ENCODE results near the gene SERPINA6.
"Not testable (repeated sequence)": the region's sequence is repeated elsewhere in the genome, so short reads cannot be mapped to it uniquely, and the experiment has no call there.

Gene SERPINA6

DNA sequence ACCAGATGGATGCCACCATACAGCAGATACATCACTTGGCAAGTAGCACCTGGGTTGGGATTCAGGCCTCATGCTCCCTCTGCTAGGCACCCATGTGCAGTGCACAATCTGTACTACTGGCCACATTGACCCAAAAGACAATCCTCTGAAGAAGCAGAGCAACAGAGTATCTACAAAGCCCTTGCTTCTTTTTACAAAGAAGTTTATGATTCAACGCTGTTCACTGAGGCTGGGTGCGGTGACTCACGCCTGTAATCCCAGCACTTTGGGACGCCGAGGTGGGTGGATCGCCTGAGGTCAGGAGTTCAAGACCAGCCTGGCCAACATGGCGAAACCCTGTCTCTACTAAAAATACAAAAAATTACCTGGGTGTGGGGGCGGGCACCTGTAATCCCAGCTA, 31.1 kb upstream of the SERPINA6 start:
- DNase-seq, result not testable (repeated sequence)

DNA sequence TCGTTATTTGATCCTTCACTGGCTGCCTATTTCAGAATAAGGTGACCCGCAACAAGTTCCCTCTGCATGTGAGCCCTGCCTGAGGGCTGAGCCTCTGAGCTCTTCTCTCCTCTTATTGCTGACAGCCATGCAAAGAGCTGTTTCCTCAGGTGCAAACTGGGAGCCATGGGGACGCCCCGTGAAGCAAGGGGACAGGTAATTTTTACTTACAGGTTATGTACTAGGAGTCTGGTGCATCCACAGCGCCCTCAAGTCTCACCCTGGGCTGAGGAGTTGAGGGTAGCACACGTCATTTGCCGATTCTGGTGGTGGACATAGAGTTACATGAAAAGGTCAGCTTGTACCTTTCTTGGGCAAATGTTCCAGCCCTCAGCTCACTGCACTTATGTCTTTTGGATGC, 26.1 kb upstream of the SERPINA6 start:
- DNase-seq, result no peak

DNA sequence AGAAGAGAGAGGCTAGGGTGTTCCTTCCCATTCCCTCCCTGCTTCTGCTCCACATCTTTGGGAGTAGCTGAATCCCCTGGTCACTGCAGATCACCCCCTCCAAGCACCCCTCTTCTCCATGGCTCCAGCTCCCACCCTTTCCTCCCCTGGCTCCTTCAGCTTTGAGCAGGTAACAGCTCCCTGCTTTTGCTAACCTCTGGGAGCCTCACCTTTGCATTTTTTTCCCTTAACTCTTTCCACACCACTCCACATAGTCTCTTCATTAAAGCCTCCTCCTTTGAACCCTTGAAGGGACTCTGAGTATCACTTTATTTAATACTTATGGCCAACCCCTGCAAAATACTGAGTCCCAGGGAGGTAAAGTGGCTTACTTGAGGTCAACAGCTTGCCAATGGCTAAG, 25.7 kb upstream of the SERPINA6 start:
- no peak for DNase-seq

DNA sequence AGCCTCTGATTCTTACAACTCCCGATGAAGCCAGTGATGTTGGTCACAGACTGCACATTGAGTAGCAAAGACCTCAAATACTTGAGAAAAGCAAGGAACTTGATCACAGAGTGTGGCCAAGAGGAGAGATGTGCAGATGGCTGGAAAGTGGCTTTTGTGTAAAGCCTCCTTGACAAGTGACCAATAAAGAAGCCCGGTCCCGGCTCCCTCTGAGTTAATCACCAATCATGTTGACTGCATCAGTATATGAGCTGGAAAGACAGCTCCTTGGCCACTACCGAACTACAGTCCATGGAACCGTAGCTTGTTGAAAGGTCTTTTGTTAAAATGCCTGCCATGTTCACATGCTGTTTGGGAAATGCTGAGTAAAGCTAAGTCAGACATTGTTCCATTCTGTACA, 23.7 kb upstream of the SERPINA6 start:
- DNase-seq, result no peak

DNA sequence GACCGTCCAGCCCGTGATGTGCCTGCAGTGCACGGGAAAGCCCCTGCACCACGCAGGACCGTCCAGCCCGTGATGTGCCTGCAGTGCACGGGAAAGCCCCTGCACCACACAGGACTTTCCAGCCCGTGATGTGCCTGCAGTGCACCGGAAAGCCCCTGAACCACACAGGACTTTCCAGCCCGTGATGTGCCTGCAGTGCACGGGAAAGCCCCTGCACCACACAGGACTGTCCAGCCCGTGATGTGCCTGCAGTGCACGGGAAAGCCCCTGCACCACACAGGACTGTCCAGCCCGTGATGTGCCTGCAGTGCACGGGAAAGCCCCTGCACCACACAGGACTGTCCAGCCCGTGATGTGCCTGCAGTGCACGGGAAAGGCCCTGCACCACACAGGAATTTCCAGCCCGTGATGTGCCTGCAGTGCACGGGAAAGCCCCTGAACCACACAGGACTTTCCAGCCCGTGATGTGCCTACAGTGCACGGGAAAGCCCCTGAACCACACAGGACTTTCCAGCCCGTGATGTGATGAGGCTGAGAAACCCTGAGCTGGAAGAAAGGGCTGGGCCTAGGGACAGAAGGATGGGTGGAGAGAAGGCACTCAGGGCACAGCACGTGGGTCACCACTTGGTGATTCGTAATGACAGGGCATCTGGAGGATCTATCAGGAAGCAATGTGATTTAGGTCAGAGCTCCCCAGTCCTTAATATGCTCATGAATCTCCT, 23.1 kb upstream of the SERPINA6 start:
- peak; percentile 36 to 43 for DNase-seq

DNA sequence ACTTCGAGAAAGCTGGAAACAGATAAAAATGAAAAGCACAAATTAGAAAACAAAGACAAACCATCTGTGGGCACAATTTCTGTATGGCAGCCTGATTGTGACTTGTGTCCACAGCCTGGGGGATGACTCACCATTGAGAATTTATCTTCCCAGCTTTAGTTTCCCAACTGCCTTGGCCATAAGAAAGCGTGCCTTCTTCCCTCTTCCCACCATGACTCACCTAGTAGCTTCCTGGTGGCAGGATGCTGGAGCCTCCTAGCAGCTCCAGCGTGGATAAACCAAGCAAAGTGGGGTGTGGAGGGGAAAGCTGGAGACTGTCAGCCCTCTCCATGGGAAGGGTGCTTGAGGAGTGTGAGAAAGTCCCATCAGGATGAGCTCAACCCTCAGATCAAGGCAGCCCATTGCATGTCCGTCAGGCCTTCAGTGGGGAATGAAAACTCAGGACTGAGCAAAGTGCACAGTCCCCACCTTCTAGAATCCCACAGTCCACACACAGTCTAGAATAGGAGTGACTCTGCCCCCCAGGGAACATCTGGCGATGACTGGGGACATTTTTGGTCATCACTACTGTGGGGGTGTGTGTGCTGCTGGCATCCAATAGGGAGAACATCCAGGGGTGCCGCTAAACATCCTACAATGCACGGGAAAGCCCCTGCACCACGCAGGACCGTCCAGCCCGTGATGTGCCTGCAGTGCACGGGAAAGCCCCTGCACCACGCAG, 22.4 kb upstream of the SERPINA6 start:
- no peak for DNase-seq

DNA sequence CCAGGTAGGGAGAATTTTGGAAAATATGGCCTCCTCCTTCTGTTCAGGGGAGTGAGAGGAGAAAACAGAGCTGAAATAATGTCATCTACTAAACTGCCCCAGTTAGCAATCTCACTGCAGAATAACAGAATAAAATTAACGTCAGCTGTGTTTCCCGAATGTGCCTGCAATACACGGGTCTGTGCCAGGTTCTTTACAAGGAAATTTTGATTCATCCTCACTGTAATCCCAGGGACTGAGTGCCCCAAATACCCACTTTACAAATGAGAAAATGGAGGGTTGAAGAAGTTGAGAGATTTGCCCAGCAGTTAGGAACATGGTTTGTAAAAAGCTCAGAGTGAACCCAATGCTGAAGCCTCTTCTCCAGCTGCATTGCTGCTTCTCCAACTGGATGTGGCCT, 21.3 kb upstream of the SERPINA6 start:
- DNase-seq, result no peak

DNA sequence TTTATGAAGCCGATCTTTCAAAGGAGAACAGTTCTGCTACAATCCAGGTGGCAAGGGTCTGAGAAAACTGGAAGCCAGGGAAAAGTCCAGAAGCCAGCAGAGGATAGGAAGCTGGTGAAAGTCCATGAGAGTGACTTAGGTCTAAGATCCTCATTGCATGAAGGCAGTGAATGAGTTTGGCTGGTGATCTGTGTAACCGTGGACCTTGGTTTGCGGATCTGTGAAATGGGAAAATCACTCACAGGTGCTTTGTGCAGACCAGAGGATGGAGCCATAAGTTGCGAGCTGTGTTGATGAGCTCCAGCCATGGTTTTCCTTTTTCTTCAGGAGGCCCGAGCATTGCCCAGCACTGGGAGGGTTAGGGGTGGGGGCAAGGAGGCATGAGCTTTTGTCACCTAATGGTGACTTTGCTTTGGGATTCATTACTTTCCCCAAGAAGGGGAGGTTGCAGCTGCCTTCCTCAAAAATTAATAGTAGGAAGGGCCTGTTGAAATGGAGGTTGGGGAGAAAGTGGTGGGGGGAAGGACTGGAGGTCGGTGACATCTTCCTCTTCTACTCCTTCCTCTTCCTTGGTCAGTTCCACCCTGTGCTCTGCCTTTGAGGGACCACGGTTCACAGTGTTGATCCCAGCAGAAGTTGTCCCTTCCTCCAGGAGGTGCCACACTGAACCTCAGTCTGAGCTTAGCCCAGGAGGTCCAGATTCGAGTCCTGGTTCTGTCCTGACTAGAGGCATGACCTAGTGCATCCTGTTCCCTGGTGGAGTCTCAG, 20.3 kb upstream of the SERPINA6 start:
- no peak for DNase-seq

DNA sequence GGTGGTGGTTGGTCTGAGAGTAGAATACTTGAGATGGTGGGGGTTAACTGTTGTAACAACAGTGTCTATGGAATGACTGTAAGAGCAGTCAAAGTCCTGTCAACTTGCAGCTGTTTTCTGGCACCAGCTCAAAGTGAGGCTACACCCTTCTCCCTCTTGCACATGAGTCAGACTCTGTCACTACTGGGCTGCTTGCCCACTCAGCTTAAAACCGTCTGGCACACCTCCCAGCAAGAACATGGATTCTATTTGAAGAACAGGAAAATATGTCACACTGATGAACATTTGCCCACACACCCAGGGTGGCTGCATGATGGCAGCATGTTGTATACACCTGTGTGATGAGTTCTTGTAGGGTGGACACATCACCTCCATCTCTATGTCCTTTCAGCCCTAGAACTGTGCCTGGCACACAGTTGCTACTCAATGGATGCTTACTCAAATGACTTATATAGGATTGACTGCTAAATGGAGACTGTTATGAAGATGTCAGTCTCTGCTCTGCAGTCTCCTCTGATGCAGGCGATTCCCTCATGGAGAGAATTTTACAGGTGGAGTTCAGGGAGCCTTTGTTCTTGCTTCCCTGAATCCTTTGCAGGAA, 19.3 kb upstream of the SERPINA6 start:
- DNase-seq, result no peak

DNA sequence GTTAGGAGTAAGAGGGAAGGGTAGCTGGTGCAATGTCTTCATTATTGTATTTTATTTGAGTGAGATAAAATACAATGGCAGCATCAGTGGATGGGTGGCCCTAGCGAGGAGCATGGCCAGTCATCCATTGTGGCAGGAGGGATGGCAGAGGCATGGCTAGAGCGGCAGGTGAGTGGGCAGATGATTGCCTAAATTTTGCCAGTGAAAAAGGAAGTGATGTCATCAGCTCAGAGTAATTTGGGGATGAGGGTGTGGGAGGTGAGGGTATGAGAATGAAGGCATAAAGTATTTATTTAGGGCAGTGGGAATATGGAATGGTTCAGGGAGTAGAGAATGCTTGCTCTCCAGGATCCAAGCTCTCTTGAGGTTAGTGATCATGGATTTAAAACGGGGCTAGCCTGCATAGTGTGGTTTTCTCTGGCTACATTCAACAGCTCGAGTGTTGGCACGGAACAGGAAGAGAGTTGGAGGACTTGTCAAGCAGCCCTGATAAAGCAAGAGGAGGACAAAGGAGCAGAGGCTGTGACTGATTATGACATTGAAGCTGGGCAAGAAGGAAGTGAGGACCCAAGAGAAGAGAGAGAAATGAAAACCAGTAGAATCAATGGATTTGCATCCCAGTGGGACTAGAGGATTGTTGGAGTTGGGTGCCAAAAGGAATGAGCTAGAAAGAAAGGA, 18.7 kb upstream of the SERPINA6 start:
- DNase-seq, result no peak

DNA sequence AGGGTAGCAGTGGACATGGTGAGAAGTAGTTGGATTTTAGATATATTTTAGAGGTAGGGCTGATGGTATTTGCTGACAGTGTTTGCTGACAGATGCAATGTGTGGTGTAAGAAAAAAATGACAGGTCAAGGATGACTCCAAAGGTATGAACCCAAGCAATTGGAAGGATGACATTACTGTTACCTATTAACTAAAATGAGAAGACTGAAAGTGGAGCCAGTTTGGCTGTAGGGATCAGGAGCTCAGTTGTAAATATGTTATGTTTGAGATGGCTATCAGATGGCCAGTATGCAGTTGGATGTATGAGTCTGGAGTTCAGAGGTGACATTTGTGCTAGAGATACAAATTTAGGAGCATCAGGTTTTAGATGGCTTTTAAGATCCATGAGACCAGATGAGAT, 17.4 kb upstream of the SERPINA6 start:
- DNase-seq, result no peak

DNA sequence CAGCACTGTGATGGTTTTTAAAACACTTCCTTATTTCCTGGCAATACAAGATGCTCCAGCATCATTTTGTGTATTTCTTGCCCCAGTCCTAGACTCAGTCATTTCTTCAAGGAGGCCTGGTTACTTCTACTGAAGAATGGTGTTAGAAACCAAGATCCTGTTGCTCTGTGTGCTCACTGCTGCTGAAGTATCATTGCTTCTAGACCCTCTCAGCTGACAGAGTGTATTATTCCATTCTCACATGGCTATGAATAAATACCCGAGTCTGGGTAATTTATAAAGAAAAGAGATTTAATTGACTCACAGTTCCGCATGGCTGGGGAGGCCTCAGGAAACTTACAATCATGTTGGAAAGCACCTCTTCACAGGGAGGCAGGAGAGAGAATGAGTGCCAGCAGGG, 14.9 kb upstream of the SERPINA6 start:
- no peak for DNase-seq

DNA sequence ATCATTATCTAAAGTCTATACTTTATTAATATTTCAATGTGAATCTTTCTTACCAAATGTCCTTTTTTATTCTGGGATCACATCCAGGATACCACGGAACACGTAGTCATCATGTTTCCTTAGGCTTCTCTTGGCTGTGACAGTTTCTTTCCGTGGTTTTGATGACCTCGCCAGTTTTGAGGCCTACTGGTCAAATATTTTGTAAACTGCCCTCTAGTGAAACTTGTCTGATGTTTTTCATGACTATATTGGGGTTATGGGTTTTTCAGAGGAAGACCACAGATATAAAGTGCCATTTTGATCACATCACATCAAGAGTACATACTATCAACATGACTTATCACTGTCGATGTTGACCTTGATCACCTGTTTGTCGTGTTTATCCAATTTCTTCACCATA, 14.1 kb upstream of the SERPINA6 start:
- DNase-seq, result no peak

DNA sequence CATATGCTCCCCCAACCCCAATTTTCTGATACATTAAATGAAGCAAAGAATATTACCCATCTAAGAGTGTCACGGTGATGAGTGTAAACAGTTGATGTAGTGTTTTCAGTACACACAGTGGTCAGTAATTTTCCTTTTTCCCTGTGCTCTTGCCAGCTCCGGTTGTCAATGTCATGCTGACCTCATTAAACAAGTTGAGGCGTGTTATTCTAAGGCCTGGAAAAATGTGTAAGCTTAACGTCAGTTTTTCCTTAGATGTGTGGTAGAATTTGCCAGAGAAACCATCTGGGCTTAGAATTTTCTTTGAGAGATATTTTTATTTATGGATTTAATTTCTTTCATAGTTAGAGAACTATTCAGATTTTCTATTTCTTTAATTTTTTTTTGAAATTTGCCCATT, 11.7 kb upstream of the SERPINA6 start:
- no peak for DNase-seq

DNA sequence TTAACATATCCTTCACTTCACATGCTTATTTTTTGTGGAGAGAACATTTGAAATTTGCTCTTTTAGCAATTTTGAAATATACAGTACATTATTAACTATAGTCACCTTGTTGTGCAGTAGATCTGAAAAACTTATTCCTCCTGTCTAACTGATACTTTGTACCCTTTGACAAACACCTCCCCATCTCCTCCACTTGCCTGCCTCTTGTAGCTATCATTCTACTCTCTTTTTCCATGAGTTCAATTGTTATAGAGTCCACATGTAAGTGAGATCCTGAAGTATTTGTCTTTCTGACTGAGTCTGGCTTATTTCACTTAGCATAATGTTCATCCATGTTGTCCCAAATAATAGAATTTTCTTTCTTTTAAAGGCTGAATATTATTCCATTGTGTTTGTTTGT, 9.5 kb upstream of the SERPINA6 start:
- no peak for DNase-seq

DNA sequence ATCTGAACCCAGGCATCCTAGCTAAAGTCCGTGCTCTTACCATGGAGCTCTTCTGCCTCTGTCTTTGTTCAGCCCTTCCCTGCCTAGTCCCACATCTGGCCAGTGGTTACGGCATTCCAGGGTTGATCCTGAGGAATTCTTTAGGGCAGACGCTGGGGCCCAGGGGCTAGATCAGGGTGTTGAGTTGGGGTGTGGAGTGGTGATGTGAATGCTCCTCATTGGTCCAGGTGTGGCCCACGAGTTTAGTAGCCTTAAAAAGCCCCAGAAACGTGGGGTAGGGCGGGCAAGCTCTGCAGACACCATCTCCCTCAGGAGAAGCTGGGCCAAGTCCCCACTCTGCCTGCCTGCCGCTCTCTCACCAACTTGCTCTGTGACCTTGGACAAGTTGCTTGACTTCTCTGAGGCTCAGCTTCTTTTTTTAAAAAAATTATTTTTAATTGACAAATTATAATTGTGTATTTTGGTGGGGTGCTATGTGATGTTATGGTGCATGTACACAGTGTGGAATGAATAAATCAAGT, 9.0 kb upstream of the SERPINA6 start:
- no peak for DNase-seq

DNA sequence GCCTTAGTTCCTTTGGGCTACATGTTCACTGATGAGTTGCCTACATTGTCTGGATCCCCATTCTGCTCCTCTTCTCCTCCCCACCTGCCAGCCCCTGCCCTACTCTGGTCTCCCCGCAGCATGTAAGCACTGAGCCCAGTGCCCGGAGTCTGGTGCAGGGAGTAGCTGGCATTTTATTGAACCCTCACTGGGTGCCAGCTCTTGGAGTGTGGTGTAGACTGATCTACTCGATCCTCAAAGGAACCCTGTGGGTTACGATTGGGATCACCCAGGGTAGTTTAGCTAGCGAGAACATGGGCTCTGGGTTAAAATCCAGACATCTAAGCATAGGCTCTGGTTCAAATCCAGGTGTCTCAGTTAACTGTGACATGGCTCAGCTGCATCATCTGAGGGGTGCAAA, 8.3 kb upstream of the SERPINA6 start:
- no peak for DNase-seq

DNA sequence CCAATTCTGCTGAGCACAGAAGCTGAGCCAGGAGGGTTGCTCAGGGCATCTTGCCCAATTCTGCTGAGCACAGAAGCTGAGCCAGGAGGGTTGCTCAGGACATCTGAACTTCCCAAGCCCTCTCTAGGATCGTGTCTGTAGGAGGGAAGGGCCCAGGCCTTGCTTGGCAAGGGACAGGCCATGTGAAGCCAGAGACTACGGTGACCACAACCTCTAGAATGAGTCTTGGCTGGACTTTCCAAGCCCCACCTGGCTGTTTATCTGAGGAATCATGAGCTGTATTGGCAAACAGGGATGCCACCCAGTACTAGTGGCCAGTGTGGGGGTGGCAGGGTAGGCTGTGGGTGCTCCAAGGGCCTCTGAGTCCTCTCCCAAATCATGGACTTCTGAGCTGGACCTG, 7.7 kb upstream of the SERPINA6 start:
- no peak for DNase-seq

DNA sequence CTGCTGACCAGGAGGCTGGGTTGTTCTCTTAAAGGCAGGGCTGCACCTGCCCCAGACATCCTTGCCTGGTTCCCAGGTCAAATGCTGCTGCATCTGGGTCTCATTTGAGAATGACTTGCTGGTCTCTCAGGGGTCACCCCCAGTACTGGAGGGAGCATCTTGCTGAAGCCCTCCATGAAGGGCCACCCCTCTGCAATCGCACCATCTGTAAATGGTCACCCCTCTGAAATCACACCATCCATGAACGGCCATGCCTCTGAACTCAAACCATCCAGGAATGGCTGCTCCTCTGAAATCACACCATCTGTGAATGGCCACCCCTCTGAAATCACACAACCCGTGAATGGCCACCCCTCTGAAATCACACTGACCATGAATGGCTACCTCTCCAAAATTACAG, 7.3 kb upstream of the SERPINA6 start:
- DNase-seq, result no peak

DNA sequence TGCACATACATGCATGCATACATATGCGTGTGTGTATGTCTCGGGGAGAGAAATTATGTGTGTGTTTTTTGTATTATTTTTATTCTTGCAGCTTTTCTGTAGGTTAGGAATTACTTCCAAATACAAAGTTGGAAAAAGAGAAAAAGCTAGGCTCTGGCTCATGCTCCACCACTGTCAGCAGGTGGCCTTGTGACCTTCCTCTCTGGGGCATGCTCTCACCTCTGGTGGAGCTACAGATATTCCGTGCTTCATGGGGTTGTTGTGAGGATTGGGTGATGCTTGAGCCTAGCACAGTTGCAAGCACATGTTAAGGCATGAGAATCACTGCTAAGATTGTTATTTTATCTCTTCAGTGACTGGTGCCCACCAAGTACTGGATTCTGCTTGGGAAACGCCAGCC, 6.7 kb upstream of the SERPINA6 start:
- DNase-seq, result no peak

DNA sequence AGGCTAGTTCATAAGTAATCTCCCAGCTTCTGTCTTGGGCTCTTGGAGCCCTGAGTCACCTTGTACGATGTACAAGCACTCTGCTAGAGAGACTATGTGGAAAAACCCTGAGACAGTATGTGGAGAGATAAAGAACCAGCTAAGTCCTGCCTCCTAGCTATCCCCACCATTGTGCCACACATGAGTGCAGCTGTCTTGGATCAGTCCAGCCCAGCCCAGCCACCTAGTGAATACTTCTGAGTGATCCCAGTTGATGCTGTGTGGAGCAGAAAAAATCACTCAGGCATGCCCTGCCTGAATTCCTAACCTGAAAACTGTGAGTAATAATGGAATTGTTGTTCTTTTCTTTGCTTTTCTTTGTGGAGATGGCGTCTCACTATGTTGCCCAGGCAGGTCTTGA, 5.1 kb upstream of the SERPINA6 start:
- no peak for DNase-seq

DNA sequence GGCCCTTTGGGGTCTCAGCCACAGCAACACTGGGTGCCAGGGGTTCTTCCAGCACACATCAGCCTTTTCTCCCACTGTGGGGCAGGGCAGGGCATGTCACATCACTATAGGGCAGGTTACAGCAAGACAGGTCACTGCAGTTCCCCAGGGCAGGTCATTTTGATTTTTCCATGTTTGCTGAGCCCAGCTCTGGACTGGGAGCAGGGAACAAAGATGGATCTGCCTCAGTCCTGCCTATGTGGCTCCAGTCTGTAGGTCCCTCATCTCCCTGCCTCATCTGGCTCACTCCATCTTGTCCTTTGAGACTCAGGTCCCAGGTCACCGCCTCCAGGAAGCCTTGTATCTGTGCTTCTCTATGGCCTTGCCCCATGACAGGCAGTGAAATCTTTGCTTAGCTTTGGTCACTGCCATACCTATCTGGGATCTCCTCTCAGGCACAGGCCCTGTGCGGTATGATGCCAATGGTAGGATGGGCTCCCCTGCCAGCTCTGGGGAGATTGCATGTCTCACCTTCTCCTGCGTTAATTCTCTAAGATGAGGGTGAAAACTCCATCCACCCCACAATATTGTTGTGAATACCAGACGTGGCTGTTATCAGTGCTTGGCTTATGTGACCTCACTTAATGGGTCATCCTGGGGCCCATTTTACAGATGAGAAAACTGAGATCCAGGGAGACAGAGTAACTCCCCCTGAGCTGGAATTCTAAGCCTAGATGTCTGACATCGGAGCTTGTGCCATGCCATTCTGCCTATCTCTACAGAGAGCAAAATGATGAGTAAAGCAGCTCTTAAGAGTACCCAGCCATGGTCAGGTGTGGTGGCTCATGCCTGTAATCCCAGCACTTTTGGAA, 1.5 kb downstream of the SERPINA6 start:
- no peak for DNase-seq
